HEK293T (cell line): ENCODE results near the gene STX16.

Source experiments
- CTCF ChIA-PET: fragments of 350-600 bp; formaldehyde crosslinking; extraction: SDS; loops from one replicate; lab custom pipeline; 2021; ENCODE audit warnings: antibody characterized with exemption, inconsistent platforms; lab: Yijun Ruan, JAX
- POLR2A ChIA-PET: fragments of 350-600 bp; formaldehyde crosslinking; extraction: SDS; loops from one replicate; lab custom pipeline; 2020; ENCODE audit warnings: antibody characterized with exemption, inconsistent platforms; lab: Yijun Ruan, JAX
- DNase-seq: peaks from one replicate; pipeline ENCODE4 v3.0.0; 2012; ENCODE audit warnings: mixed read lengths; ENCODE audit errors: extremely low spot score
- ARNT ChIP-seq: fragments of 450-650 bp; IDR thresholded peaks from 2 replicates; pipeline ENCODE4 v1.6.1; 2017; ENCODE audit warnings: mild to moderate bottlenecking
- BHLHE40 ChIP-seq: fragments of 450-650 bp; IDR thresholded peaks from 2 replicates; pipeline ENCODE4 v1.6.1; 2016; ENCODE audit warnings: mild to moderate bottlenecking, moderate library complexity, borderline replicate concordance
- CTBP1 ChIP-seq: fragments of 450-650 bp; IDR thresholded peaks from 2 replicates; pipeline ENCODE4 v1.6.1; 2016; ENCODE audit warnings: borderline replicate concordance
- ELF4 ChIP-seq: fragments of 450-650 bp; IDR thresholded peaks from 2 replicates; pipeline ENCODE4 v1.6.1; 2017; ENCODE audit warnings: antibody characterized with exemption
- FOXA1 ChIP-seq: fragments of 450-650 bp; IDR thresholded peaks from 2 replicates; pipeline ENCODE4 v1.6.1; 2016; ENCODE audit warnings: mild to moderate bottlenecking
- FOXK2 ChIP-seq: fragments of 450-650 bp; IDR thresholded peaks from 2 replicates; pipeline ENCODE4 v1.6.1; 2016; ENCODE audit warnings: mild to moderate bottlenecking
- FOXM1 ChIP-seq: fragments of 450-650 bp; IDR thresholded peaks from 2 replicates; pipeline ENCODE4 v1.6.1; 2017; ENCODE audit warnings: mild to moderate bottlenecking, borderline replicate concordance
- HDGF ChIP-seq: fragments of 450-650 bp; IDR thresholded peaks from 2 replicates; pipeline ENCODE4 v1.6.1; 2017; ENCODE audit warnings: antibody characterized with exemption, borderline replicate concordance
- L3MBTL2 ChIP-seq: fragments of 450-650 bp; conservative IDR thresholded peaks from 2 replicates; pipeline ENCODE4 v1.6.1; 2016; ENCODE audit warnings: mild to moderate bottlenecking
- LEF1 ChIP-seq: fragments of 450-650 bp; IDR thresholded peaks from 2 replicates; pipeline ENCODE4 v1.6.1; 2017; ENCODE audit warnings: mild to moderate bottlenecking, borderline replicate concordance
- NFRKB ChIP-seq: fragments of 450-650 bp; IDR thresholded peaks from 2 replicates; pipeline ENCODE4 v1.6.1; 2016; ENCODE audit warnings: mild to moderate bottlenecking, moderate library complexity
- PKNOX1 ChIP-seq: fragments of 450-650 bp; IDR thresholded peaks from 2 replicates; pipeline ENCODE4 v1.6.1; 2016
- SP1 ChIP-seq: fragments of 450-650 bp; IDR thresholded peaks from 2 replicates; pipeline ENCODE4 v1.6.1; 2017
- SUZ12 ChIP-seq: fragments of 450-650 bp; IDR thresholded peaks from 2 replicates; pipeline ENCODE4 v1.6.1; 2016; ENCODE audit warnings: mild to moderate bottlenecking
- TARDBP ChIP-seq: fragments of 450-650 bp; IDR thresholded peaks from 2 replicates; pipeline ENCODE4 v1.6.1; 2016
- ZNF384 ChIP-seq: fragments of 450-650 bp; IDR thresholded peaks from 2 replicates; pipeline ENCODE4 v1.6.1; 2016

The STX16 gene

GRCh38 chr20:58667975-58668374, 16.9 kb downstream of the STX16 start:
- no peak for DNase-seq
- ChIA-PET CTCF (no interaction called here), POLR2A (interaction anchor here (1.3 kb wide), 1 partner anchor 16 kb away, joined by 6 read pairs; the partner anchor contains the start of gene STX16)
- TF ChIP-seq BHLHE40, result no peak
- TF ChIP-seq SP1, result no peak
- TF ChIP-seq FOXA1, result no peak
- TF ChIP-seq PKNOX1, result no peak
- TF ChIP-seq ARNT, result no peak
- TF ChIP-seq SUZ12, result no peak
- no peak for TF ChIP-seq ELF4
- TF ChIP-seq CTBP1, result no peak
- TF ChIP-seq LEF1, result no peak

- ChIA-PET POLR2A (no interaction called here), CTCF (no interaction called here)
- TF ChIP-seq FOXK2 (no peak), SP1 (no peak), ELF4 (no peak), TARDBP (no peak), HDGF (no peak), NFRKB (no peak), SUZ12 (no peak), LEF1 (no peak), L3MBTL2 (no peak), CTBP1 (no peak), BHLHE40 (no peak), ZNF384 (no peak)
- no peak for DNase-seq
Measured at GRCh38 chr20:58668901-58669286, 17.8 kb downstream of the STX16 start.

- DNase-seq, result no peak
- TF ChIP-seq L3MBTL2 (no peak), PKNOX1 (no peak), BHLHE40 (no peak), ARNT (no peak), TARDBP (no peak), NFRKB (no peak), LEF1 (no peak), ELF4 (no peak), FOXM1 (no peak), FOXA1 (no peak)
- CTCF ChIA-PET, result no interaction called here
- POLR2A ChIA-PET, result no interaction called here
Measured at GRCh38 chr20:58669287-58670006, 18.4 kb downstream of the STX16 start.

GRCh38 chr20:58670102-58670501, 19.0 kb downstream of the STX16 start:
- ChIA-PET CTCF (no interaction called here), POLR2A (no interaction called here)
- DNase-seq, result no peak

DNA sequence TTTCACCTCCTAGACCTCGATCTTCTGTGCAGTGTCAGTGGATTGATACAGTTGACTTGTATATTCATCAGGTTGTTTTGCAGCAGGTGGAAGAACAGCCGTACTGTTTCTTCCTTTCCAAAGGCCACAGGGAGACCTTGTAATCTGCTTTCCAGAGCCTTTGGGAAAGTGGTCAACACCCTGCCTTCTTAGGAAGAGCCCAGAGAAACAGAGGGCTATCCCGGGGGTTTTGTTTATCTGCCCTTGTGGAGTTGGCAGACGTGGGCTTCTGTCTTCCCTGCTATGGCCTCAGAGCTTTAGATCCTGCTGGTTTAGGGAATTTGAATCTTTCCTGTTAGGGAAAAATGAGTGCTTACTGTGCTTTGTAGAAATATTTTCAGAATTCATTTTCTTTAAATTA, 19.6 kb downstream of the STX16 start:
- no peak for DNase-seq
- TF ChIP-seq LEF1 (no peak), ELF4 (no peak), BHLHE40 (no peak), FOXK2 (no peak), FOXM1 (no peak), ZNF384 (no peak), SP1 (no peak), ARNT (no peak)
- ChIA-PET POLR2A (no interaction called here), CTCF (no interaction called here)

More at GRCh38 chr20:58670102-58670501, 19.0 kb downstream of the STX16 start:
- TF ChIP-seq LEF1 (no peak), FOXM1 (no peak), FOXA1 (no peak), CTBP1 (no peak), SP1 (no peak), SUZ12 (no peak)

DNA sequence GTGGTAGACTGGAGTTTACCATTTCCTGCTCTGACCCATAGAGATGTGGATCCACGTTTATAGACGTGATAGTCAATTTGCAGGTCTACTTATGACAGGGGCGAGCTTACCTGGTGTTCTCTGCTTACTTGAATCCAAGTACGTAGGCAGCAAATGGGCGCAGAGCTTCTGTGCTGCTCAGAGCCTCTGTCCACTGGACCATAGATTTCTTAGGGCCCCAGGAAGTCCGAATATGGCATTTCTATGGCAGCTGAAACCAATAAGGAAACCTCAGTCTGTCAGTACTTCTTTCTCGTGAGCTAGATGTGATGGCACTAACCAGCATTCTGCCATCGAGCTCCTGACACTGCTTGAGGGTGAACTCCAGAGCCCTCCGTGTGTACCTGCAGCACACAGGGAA, 22.0 kb downstream of the STX16 start:
- ChIA-PET POLR2A (no interaction called here), CTCF (no interaction called here)
- TF ChIP-seq FOXA1 (no peak), ZNF384 (no peak), PKNOX1 (no peak), SP1 (no peak), ELF4 (no peak), LEF1 (no peak), FOXK2 (no peak), TARDBP (no peak), HDGF (no peak), BHLHE40 (no peak), CTBP1 (no peak), ARNT (no peak)
- DNase-seq, result no peak

DNA sequence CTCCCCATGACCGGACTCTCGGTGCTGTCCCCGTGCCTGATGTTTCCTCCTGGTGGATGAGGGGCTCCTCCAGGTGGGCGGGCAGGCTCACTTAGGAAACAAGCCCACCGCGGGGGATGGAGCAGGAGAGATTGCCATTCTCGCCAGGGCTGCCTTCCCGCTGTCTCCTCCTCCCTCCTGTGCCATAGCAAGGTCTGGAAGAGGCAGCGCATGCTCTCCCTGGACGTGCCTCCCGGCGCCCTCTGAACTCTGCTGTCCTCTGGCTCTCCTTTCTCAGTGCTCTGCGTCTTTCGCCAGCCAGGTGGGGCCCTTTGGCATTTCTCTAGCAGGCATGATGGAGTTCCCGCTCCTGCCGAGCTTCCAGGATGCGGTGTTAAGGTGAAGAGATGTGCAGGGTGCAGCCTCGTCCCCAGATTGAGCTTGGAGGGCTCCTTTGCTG, 24.1 kb downstream of the STX16 start:
- ChIA-PET CTCF (no interaction called here), POLR2A (no interaction called here)
- TF ChIP-seq L3MBTL2 (no peak), SP1 (no peak)
- DNase-seq, result no peak
